Bronchial epithelial cell (primary cell): ENCODE data around the gene IL36A. TPM values are rescaled to one million over a fixed set of nuclear protein-coding genes. Genes with fewer than 3 reads are reported as not detected.

Source experiments
- DNase-seq: peaks from one replicate; pipeline ENCODE4 v3.0.0-alpha.2; 2010; ENCODE audit warnings: low read depth
- FAIRE-seq: peaks from 2 replicates; lab custom pipeline; 2011; peaks lifted over from hg19 to GRCh38; lab: Jason Lieb, UNC
- H3K27me3 ChIP-seq: 2 replicates; pipeline ENCODE4 v1.5.1; 2011; ENCODE audit warnings: low read length; ENCODE audit not compliant: control insufficient read depth, insufficient read depth
- H3K36me3 ChIP-seq: 2 replicates; pipeline ENCODE4 v1.5.1; 2011; ENCODE audit warnings: low read length; ENCODE audit not compliant: control insufficient read depth, insufficient read depth
- H3K4me3 ChIP-seq: 2 replicates; pipeline ENCODE4 v1.5.1; 2011; ENCODE audit warnings: mild to moderate bottlenecking, low read depth, low read length, control low read depth
- CTCF ChIP-seq: IDR thresholded peaks from 2 replicates; pipeline ENCODE4 v1.5.1; 2011; ENCODE audit warnings: mild to moderate bottlenecking, moderate library complexity, low read length, control low read depth, inconsistent platforms; ENCODE audit not compliant: insufficient read depth, severe bottlenecking
- total RNA-seq: library from RNA; depleted of rRNA; stranded (reverse); fragments of >200 nt; gene quantifications from 2 replicates; pipeline ENCODE4 v1.2.1, GENCODE V29; 2014

Gene IL36A
- total RNA-seq, 1 donor from 2014 or later, result 6.3 TPM

DNA sequence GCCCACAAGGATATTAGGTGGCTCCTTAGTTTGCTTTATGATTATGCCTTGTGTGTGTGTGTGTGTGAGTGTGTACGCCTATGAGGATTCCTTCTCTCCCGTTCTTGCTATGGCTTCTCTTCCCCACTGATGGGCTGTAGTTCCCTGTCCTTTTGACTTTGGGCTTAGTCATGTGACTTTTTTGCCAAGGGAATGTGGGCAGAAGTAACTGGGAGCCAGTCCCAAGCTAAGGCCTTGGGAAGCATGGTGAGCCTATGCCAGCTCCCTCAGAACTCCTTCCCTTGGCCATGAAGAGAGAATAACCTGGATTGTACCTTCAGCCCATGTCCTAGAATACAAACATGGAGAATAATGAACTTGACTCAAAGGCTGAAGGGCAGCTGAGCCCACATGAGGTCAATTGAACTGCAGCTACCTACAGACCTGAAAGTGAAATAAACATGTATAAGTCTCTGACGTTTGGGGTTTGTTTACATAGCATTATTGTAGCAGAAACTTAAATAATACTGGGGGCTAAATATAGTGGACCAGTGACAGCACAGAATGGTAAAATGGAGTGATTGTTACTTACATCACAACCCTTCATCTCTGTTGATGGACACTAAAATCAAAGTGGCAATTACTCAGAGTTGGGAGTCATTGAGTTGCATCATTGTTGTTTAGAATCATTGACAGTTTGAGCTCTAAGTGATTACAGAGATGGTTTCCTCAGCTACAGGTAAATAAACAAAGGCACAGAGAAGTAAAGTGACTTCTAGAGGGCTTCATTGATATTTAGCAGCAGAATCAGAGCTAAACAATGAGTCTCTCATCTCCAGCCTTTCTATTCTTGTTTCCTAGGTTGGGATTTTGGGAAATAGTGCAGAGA is 42.7 kb upstream of the IL36A start:
- H3K27me3 ChIP-seq, result no peaks in the 10 kb centered on the region
- no peak for TF ChIP-seq CTCF
- no peak overlapping the region for H3K4me3 ChIP-seq
- DNase-seq (peak; percentile 85), FAIRE-seq (no peak)
- no peaks in the 10 kb centered on the region for H3K36me3 ChIP-seq

DNA sequence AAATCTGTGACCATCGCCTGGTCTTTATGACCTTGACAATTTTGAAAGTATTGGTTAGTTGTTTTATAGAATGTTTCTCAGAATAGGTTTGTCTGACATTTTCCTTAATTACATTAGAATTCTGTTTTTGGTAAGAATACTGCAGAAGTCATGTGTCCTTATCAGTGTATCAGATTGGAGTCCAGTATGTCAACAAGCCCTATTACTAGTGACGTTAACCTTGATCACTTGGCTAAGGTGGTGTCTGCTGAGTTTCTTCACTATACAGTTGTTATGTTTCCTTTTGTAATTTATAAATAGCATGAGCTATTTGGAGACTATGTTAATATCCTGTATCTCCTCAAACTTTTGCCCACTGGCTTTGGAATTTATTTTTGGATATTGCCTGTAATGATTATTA is 38.2 kb upstream of the IL36A start:
- Histone ChIP-seq H3K36me3 (no peaks in the 10 kb centered on the region), H3K4me3 (no peak overlapping the region), H3K27me3 (no peaks in the 10 kb centered on the region)
- no peak for TF ChIP-seq CTCF
- DNase-seq (no peak), FAIRE-seq (no peak)

DNA sequence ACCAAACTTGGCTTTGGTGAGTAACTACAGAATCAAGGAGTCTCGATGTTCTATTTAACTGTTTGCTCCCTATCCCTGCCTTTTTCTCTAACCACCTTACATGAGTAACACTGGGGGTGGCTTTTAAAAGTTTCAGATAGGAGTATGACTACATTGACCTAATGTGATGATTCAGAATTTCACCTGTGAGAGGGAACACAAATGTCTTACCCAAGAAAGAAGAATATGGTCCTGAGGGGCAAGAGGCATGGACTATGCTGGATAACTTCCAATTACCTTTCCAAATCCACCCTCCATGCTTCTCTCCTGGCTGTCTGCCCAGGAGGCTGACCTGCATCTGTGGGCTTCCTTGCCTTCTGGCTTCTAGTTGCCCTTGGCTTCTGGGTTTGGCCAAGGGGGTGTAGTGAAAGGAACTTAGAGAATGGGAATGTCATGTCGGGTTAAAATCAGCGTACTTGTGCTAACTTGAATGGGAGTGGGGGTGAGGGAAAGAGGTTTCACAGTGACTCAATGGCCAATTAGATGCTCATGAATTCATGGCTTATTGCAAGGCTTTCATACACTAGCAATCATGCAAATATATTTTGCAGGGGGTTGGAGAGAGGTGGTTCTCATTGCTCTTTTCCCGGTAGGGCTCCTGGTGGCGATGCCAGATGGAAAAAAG is 32.7 kb upstream of the IL36A start:
- Histone ChIP-seq H3K4me3 (no peak overlapping the region), H3K27me3 (no peaks in the 10 kb centered on the region), H3K36me3 (no peaks in the 10 kb centered on the region)
- DNase-seq (peak; percentile 97), FAIRE-seq (peak; percentile 92)
- TF ChIP-seq CTCF, result no peak

GRCh38 chr2:112973156-112973555 is 32.1 kb upstream of the IL36A start:
- no peak for TF ChIP-seq CTCF
- FAIRE-seq (no peak), DNase-seq (peak; percentile 79)
- Histone ChIP-seq H3K4me3 (no peak overlapping the region), H3K27me3 (no peaks in the 10 kb centered on the region), H3K36me3 (no peaks in the 10 kb centered on the region)

- DNase-seq (peak; percentile 85), FAIRE-seq (no peak)
- Histone ChIP-seq H3K4me3 (no peak within 1 kb of the TSS), H3K27me3 (no peaks in the 10 kb centered on the region), H3K36me3 (no peaks in the 10 kb centered on the region)
- TF ChIP-seq CTCF, result no peak
Observed at GRCh38 chr2:112977559-112978056, 27.7 kb upstream of the IL36A start, which contains the start of gene IL36G. TSS of gene IL36G (plus strand) at chr2:112978006. CDS start at chr2:112978639, 633 bp downstream.
